Activated gamma-delta T cell treated with anti-CD3 and anti-CD28 coated beads, Interleukin-2, amount 50 U/mL, for 16 hours (primary cell): ENCODE results near the gene RNF207.

Experiments
- DNase-seq: peaks from one replicate; pipeline ENCODE4 v3.0.0-alpha.2; 2020; ENCODE audit warnings: low read depth

The RNF207 gene

DNA sequence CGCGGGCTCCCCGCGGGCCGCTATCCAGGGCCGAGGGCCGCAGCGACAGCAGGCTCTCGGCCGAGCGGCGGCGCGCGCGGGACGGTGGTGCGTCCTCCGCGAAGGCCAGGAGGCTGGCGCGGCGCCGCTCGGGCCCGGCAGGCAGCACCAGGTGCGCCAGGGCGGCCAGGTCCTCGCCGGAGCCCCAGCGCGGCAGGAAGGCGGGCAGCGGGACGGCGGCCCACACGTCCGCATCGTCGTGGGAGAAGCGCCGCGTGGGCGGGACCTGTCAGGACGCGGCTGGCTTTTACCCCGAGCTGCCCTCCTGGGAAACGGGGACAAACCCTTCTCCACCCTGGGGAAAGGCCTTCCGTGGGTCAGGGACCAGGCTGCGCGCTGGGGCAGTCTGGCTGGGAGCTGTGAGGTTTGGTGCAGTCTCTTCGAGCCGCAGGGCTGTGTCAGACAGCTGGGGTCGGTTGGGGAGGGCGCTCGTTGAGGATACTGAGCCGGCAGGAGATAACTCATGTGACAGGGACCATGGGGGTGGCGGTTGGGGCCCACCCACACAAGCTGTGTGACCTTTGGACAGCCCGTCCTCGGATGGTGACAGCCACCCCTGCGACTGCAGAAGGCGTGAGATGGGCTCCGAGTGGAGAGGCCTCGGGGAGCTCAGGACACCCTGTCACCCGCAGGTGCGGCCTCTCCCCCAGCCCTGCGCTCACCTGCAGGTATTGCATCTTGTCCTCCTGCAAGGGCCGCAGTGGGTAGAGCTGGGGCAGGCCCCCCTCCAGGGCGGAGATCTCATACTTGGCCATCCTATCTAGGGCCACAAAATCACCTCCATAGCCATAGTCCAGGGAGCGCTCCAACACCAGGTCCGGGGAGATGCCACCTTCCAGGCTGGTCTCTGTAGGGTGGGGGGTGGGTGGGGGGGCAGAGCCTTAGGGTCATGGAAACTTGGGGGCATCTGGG, 44.1 kb downstream of the RNF207 start:
- no peak for DNase-seq

DNA sequence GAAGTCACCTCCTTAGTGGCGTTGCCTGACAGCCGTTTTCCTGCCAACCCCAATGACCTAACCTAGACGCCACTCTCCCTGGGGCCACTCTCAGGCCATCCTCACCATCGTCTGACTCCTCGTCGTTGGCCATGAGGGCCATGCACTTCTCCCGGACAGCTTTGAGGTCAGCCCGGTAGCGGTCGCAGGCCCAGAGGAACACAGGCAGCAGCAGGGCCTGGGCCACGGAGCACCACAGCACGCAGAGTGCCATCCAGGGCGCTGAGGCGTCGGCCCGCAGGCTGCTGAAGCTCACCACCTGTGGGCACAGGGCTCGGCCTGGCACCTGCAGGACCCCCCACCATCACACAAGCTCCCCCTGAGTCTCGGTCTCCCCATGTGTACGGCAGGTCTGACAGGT, 45.3 kb downstream of the RNF207 start:
- no peak for DNase-seq

DNA sequence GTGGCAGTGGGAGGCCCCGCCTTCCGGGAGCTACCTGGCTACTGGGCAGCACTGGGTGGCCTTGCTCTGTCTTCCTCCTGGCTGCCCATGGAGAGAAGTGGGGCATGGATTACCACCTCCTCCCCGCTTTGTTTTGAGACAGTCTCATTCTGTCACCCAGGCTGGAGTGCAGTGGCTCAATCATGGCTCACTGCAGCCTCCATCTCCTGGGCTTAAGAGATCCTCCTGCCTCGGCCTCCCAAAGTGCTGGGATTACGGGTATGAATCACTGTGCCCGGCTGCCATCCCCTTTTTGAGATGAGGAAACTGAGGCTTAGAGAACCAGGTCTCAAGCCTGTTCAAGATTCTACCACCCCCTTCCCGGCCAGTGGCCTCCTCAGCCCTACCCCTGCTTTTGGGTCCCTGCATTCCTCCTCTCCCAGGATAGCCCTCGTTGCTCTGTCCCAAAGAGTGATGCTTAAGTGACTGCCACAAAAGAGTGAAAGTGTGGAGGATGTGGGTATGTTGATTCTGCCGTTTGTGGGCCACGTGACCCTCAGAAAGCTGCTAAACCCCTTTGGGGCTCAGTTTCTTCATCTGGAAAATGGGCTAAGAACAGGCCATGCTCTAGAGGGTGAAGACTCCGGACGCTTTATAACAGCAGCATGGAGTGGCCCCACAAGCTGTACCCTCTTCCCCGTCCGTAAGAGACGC, 45.9 kb downstream of the RNF207 start:
- DNase-seq: no peak

DNA sequence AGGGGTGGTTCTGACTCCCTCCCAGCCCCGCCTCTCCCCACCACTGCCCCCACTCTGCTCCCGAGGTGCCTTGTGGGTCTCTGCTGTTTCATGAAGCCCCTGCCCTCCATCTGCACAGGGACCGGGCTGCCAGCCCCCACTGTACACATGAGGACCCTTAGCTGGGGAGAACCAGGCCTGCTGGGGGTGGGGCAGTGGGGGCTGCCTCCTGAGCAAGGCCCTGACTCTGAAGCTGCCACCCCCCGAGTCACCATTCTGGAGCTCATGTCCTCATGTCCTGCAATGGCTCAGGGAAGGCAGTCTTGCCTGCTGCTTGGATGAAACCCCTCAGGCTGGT, 46.4 kb downstream of the RNF207 start:
- DNase-seq: no peak

DNA sequence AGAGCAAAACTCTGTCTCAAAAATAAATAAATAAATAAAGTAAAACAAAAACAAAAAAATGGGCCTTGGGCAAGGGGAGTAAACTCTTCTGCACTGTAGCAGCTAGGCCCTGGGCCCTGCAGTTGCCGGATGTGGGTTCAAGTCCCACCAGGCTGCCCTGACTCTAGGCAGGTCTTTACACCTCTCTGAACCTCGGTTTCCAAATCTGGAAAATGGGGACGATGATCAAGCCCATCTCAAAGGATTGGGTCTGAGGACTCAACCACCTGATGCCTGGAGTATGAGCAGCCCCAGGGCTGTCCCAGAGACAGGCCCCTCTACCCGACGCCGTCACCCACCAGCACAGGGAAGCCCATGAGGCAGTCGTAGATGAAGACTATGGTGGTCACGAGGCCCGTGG, 47.5 kb downstream of the RNF207 start:
- no peak for DNase-seq

DNA sequence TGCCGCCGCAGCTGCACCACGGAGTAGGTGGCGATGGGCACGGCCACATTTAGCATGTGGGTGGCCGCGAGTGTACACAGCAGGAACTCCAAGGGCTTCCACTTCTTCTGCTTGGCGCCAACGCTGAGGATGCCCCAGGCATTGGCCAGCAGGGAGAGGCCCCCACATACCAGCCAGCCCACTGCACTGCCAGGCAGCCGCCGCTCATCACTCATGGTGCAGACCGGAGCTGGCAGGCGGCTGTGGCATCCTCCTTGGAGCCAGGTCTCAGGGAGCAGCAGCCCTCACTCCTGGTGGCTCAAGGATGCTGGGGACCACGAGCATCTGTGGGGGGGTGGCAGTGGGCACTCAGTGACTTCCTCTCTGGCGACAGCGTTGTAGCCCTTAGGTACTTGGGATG, 48.8 kb downstream of the RNF207 start:
- DNase-seq: no peak

DNA sequence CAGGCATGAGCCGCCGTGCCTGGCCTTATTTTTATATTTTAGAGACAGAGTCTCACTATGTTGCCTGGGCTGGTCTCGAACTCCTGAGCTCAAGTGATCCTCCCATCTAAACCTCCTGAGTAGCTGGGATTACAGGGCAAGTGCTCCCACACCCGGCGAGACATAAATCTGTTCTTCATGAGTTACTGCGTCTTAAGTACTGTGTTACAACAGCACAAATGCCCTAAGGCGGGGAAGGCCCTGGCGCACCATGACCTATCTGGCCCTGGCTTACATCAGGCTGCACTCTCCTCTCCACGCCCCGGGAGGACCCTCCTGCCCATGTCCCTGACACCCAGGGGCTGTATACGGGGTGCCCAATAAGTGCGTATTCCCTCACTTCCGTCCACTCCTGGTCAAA, 50.7 kb downstream of the RNF207 start:
- no peak for DNase-seq

DNA sequence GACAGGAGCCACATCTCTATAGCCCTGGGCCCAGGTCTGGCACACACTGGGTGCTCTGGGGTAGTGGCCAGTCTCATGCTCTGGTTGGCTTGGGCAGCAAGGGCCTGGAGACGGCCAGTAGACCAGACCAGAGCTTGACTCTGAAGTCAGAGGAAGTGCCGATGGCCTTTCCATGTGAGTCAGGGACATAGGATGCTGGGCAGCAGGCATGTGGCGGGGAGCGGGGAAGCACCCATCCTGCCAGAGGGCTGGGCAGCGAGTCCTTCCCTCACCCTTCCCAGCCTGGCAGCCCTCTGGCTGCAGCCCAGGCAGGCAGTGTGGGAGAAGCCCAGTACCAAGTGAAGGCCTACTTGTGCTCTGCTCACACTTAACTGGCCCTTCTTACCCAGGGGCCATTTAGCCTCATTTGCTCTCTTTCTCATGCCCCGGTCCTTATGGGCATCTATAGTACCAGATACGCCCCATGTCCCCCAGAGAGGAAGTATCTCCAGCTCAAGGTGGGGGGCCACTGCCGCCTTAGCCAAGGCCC, 51.7 kb downstream of the RNF207 start:
- DNase-seq: no peak

DNA sequence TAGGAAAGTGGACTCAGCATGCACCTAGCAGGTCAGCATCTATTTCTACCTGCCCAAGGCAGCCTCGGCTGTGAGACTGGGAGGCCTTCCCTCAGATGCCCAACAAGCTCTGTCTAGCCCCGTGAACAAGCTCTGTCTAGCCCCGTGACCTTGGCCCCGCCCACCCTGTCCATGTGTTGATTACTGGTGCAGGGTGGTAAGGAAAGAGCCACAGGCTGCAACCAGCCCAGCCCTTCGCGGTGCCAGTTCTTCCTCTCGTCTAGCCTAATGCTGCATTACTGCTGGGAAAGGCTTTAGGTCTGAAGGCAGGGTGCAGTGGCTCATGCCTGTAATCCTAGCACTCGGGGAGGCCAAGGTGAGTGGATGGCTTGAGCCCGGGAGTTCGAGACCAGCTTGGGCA, 52.8 kb downstream of the RNF207 start:
- no peak for DNase-seq

DNA sequence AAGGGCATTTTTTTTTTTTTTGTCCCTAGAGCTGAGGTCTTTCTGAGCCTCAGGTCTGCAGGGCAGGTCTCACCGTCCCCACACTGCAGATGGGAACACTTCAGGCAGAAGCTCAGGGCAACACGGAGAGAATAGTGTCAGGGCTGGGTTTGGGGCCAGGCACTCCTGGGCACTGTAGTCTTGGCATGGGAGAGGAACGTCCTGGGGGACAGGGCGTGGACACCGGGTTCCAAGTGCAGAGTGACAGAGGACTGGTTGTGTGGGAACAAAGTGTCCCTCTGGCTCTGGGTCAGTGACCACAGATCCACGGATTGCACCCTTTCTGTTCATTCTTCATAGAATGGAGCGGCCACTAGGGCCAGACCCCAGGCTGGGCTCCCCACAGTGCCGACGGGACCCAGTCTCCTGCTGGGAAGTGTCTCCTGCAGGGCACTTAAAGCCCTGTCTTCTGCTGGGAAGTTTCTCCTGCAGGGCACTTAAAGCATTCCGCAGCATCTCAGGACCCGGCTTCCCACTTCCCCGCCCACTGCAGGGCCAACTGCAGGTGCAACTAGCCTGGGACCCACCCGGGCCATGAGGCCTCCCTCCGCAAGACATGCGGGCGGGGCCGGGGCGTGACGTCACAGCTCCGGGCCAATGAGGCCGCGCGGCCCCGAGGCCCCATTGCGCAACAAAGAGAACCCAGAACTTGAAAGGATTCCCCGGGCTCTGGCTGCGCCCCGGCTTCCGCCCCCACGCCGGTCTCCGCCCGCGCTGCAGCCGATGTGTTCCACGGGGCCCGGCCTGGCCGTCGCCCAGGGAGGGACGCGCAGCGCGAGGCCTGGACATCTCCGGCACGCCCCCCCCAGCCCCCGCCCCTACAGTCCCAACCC, 53.8 kb downstream of the RNF207 start:
- peak; percentile 67 for DNase-seq

DNA sequence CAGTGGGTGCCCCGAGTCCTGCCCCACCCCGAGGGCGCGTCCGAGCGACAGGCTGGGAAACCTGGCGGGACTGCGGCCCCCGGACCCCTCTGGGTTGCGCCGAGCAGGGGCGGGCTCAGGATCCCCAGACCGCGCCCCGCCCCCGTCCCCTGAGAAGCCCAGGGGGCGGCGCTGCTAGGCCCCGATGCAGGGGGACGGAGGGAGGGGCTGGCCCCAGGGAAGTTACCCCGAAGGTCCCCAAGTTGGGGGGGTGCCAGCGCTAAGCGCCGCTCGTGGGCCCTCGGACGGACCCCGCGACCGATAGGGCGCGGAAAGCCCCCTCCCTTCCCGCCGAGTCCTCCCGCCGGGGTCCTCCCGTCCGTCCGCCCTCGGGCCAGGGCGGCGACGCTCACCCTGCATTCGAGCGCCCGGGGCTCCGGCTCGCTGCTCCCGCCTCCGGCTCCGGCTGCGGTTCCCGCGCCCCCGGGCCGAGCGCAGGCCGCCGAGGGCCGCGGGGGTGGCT, 54.6 kb downstream of the RNF207 start:
- DNase-seq: no peak

DNA sequence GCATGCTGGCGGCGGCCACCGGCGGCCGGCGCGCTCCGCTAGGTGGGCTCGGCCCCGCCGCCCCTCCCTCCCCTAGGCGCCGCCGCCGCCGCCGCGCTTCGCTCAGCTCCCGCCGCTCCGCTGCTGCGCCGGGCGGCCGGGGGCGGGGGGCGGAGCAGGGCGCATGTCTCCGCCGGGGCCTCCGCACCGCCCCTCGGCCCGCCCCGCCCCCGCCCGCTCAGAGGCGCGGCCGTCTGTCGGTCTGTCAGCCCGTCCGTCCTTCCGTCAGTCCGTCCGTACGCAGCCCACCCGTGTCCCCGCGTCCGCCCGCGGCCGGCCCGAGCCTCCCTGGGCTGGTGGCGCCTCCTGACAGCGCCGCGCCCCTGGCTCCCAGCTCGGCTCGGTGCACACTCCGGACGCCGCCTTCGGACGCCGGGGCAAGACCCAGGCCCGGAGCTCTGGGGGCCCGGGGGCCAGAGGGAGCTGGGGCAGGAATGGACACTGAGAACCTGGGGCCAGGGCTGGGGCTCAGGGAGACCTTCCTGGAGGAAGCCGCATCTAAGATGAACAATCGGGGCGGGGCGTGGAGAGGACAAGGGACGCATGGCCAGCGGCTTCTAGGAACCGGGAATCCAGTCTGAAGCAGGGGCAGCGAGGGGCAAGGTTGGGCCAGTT, 55.2 kb downstream of the RNF207 start, which contains the start of gene GPR153:
Gene GPR153 (minus strand): TSS at position 138 of the 654 bp plus-strand sequence. CDS start 6,193 bp downstream, outside the sequence.
- DNase-seq: peak; percentile 22

DNA sequence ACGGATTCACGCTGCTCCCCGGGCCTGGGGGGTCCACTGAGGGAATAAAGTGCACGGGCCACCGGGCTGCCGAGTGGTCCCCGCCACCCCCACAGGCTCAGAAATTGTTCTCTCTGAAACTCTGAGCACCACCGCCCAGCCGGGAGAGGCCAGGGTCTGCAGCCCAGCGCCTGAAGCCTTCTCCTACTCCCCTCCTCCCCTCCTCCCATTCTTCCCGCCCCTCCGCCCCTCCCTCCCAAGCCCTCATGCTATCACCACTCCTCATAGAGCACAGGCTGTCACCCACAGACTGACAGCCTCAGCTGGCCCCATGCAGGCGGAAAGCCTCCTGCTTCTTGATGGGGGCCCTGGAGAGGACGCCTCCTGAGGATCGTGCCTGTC, 55.7 kb downstream of the RNF207 start:
- DNase-seq: no peak

DNA sequence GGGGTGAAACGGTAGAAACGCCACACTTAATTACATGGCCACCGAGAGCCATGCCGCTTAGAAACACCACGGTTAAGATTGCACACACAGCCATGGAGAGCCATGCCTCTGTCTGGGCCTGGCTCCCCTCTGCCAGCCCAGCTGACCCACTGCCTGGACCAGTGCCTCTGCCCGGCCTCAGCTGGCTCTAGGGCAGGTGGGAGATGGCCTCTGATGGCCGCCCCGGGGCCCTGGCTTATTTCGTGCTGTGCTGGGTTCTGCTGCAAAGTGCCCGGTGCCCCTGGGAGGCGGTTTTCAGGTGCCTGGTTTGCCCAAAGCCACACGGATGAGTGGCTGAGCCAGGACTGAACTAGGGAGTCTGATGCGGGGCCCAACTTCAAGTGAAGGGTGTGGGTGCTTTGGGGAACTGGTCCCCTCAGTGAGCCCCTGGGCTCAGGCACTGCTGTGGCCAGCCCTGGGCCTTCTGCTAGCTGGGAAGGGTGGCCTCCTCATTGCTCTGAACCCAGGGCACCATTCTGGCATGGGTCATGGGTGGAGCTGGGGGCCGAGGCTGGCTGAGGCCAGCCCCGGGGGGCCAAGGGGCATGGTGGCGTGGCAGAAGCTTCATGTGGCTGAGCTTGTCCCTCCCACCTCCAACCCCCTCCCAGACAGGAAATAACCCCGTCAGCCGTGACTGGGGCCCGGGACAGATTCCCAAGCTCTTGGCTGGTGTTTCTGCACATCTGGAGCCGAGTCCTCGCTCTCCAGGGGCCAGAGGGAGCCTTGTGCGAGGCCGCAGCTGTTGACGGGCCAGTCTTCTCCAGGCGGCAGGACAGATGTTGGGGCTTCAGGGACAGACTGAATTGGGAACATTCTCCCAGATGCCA, 56.9 kb downstream of the RNF207 start:
- no peak for DNase-seq

DNA sequence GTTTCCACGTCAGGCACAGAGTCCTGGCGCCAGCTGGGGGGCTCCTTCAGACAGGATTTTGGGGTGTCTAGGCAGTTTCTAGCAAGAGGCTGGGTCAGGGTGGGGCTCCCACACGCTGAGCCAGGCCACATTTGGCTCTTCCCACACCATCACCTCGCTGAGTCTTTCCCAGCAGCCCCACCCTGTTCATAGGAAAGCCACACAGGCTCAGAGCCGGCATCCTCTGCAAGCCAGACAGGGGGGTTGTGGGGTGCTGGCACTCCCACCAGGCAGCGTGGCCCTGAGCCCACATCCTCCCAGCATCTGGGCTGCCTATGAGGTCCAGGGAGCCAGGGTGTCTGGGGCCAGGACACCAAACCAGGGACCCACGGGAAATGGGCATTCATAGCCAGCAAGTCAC, 57.8 kb downstream of the RNF207 start:
- no peak for DNase-seq

DNA sequence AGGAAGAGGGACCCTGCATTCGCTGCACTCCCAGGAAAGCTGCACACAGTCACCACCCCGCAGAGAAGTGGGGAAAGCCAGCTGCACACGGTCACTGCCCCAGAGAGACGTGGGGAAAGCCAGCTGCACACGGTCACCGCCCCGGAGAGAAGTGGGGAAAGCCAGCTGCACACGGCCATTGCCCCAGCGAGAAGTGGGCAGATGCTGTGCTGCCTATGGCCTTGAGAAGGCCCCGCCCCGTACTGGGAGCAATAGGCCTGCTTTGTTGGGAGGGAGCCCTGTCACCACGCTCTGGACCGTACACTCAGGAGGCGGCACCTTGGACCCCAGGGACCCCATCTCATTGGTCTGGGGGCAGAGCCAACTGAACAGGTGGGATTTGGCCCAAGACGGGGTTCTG, 59.2 kb downstream of the RNF207 start:
- no peak for DNase-seq

DNA sequence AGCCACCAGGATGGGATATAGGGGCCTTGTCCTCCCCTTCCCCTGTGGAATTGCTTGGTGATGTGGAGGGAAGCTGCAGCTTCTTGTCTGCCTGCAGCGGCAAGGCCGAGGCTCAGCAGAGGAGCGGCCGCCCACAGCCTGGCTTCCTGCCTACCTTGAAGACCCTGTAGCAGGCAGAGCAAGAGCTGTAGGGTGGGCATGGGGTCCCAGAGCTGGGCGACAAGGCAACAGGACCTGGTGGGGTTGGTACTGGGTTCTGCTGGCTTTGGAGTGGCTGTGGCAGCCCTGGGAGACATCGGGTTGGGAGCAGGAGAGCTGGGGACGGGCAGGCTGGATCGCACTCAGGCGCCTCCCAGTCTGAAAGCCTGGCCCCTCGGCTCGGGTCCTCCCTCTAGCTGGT, 60.7 kb downstream of the RNF207 start:
- no peak for DNase-seq

DNA sequence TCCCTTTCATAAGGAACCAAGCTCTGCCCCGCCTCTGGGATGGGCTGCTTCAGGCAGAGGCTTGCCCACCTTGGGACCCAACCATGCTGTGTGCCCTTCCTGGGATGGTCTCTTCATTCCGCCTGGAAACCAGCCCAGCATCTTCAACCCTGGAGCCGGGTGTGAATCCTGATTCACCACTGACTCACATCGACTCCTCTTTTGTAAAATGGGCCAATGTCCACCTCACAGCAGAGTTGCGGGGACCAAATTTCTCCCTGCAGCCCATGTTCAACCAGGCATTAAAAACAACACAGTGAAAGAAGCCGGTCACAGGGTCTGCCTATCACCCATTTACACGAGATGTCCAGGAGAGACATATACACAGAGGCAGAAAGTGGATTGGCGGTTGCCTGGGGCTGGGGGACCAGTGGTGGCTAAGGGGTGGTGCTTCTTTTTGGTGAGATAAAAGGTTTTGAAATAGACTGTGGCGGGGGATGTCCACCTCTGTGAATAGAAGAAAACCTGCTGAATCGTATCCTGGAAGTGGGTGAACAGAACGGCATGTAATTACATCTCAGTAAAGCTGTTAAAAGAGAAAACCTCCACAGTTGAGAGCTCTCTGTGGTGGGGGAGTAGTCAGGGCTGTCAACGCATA, 61.9 kb downstream of the RNF207 start:
- DNase-seq: no peak

DNA sequence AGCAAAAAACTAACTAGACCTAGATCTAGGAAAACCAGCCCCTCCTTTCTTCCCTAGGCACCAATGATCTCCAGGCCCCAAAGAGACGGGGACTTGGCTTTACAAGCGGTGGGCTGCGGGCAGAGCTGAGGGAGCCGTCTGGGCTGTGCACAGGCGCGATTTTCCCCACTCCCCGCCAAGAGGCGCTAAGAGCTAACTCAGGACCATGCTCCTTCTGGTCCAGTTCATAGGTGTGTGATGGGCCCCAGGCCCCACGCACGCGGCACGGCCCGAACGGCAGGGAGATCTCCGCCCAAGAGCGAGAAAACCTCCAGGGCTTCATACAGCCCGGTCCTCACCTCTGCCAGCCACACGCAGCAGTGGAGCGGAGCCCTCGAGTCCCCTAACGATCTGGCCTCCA, 62.5 kb downstream of the RNF207 start:
- DNase-seq: no peak

DNA sequence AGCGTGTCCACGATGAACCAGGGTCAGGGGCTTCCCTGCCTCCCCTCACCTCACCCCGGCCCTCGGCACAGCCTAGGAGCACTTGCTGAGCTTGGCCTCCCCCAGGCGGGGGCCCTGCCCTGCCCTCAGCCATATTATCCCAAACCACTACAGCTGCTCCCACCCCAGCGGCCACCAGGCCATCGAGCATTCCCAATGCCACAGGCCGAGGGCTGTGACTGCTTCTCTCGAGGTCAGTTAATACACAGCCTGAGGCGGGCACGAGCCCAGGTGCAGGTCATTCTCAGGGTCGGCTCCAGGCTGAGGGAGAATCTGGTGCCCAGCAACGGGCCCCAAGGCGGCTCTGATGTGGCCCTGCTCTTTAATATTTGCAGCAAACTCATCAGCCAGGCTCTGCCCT, 63.4 kb downstream of the RNF207 start:
- DNase-seq: no peak
